GM12878 (cell line): ENCODE measurements around the gene GMPR2. TPM values are rescaled to one million over a fixed set of nuclear protein-coding genes. Genes with fewer than 3 reads are reported as not detected.

Experiments used
- ATAC-seq: fragments of 200-7000 bp; cut with Tn5 transposase; 3 replicates; pipeline ENCODE4 v1.9.1; 2020; ENCODE audit warnings: mild to moderate bottlenecking, moderate library complexity
- BruUV-seq: library from RNA; stranded (reverse); fragments of 400-500 nt; replicated peaks from 2 replicates; lab custom pipeline; 2021; lab: Mats Ljungman, UMichigan
- CTCF ChIA-PET: fragments of 300-600 bp; sonication (Branson Sonifier 250); formaldehyde crosslinking; extraction: SDS; loops from one replicate; lab custom pipeline; 2021; ENCODE audit warnings: inconsistent platforms; lab: Yijun Ruan, JAX
- POLR2A ChIA-PET: fragments of 350-600 bp; formaldehyde crosslinking; extraction: SDS; loops from one replicate; lab custom pipeline; 2021; ENCODE audit warnings: inconsistent platforms; lab: Charles Lee
- RAD21 ChIA-PET: fragments of 300-600 bp; sonication (Branson Sonifier 250); formaldehyde crosslinking; loops from one replicate; lab custom pipeline; 2023; ENCODE audit warnings: antibody characterized with exemption; ENCODE audit not compliant: unreplicated experiment; lab: Charles Lee
- SMC1A ChIA-PET: fragments of 300-600 bp; sonication (Branson Sonifier 250); formaldehyde crosslinking; loops from one replicate; lab custom pipeline; 2023; ENCODE audit not compliant: unreplicated experiment, uncharacterized antibody; lab: Charles Lee
- DNase-seq: peaks from one replicate; pipeline ENCODE4 v3.0.0-alpha.2; 2011; ENCODE audit warnings: low read depth, low spot score
- FAIRE-seq: peaks from 3 replicates; lab custom pipeline; 2011; peaks lifted over from hg19 to GRCh38; lab: Jason Lieb, UNC
- H2AFZ ChIP-seq: 2 replicates; pipeline ENCODE4 v1.6.0; 2011; ENCODE audit warnings: low read depth, low read length, control low read depth; ENCODE audit not compliant: control insufficient read depth
- H3K27ac ChIP-seq: 2 replicates; pipeline ENCODE4 v1.5.1; 2011; ENCODE audit warnings: control low read depth; ENCODE audit not compliant: control insufficient read depth, insufficient read depth
- H3K27me3 ChIP-seq, 2 experiments: replicated peaks in 1 of 2; 2 replicates each; pipeline versions ENCODE4 v1.6.0 to v1.6.1; 2011; ENCODE audit warnings: low read length in 1 of 2; ENCODE audit not compliant: control insufficient read depth in 2 of 2, insufficient read depth in 2 of 2
- H3K36me3 ChIP-seq, 2 experiments: 2 replicates each; pipeline ENCODE4 v1.5.1; 2011; ENCODE audit warnings: low read length in 1 of 2; ENCODE audit not compliant: control insufficient read depth in 2 of 2, insufficient read depth in 2 of 2
- H3K4me1 ChIP-seq: 2 replicates; pipeline ENCODE4 v1.6.1; 2011; ENCODE audit warnings: mild to moderate bottlenecking, low read length, moderate library complexity, mixed read lengths; ENCODE audit not compliant: control insufficient read depth, insufficient read depth
- H3K4me2 ChIP-seq: 2 replicates; pipeline ENCODE4 v1.6.0; 2011; ENCODE audit warnings: control low read depth; ENCODE audit not compliant: control insufficient read depth, insufficient read depth
- H3K4me3 ChIP-seq: fragments of 200-600 bp; sonication (generic); 2 replicates; pipeline ENCODE4 v1.5.1; 2016
- H3K79me2 ChIP-seq: 2 replicates; pipeline ENCODE4 v1.6.0; 2011; ENCODE audit warnings: low read length; ENCODE audit not compliant: control insufficient read depth, insufficient read depth
- H3K9ac ChIP-seq: 2 replicates; pipeline ENCODE4 v1.8.0; 2011; ENCODE audit warnings: low read length, control low read depth, mixed read lengths; ENCODE audit not compliant: control insufficient read depth, insufficient read depth
- H3K9me3 ChIP-seq: replicated peaks from 3 replicates; pipeline ENCODE4 v1.5.1; 2011; ENCODE audit warnings: mild to moderate bottlenecking, low read length; ENCODE audit not compliant: control insufficient read depth, insufficient read depth
- H4K20me1 ChIP-seq: 2 replicates; pipeline ENCODE4 v1.6.0; 2011; ENCODE audit not compliant: control insufficient read depth, insufficient read depth
- BCLAF1 ChIP-seq: fragments of 450-650 bp; IDR thresholded peaks from 2 replicates; pipeline ENCODE4 v1.6.1; 2017; ENCODE audit warnings: antibody characterized with exemption, mild to moderate bottlenecking, moderate library complexity
- CBX3 ChIP-seq: fragments of 200-600 bp; sonication (generic); IDR thresholded peaks from 2 replicates; pipeline ENCODE4 v1.6.1; 2016; ENCODE audit warnings: low read depth, borderline replicate concordance
- ELK1 ChIP-seq: IDR thresholded peaks from 2 replicates; pipeline ENCODE4 v1.6.1; 2012; ENCODE audit warnings: low read depth, low read length, improper control_type of control experiment
- FOXK2 ChIP-seq: fragments of 450-650 bp; IDR thresholded peaks from 2 replicates; pipeline ENCODE4 v1.6.1; 2017; ENCODE audit warnings: mild to moderate bottlenecking, moderate library complexity
- MEF2A ChIP-seq: IDR thresholded peaks from 2 replicates; pipeline ENCODE4 v1.6.1; 2011; ENCODE audit warnings: low read depth, mild to moderate bottlenecking, low read length, moderate library complexity; ENCODE audit not compliant: insufficient read depth
- MLLT1 ChIP-seq: fragments of 450-650 bp; IDR thresholded peaks from 2 replicates; pipeline ENCODE4 v1.6.1; 2016; ENCODE audit warnings: mild to moderate bottlenecking
- NFIC ChIP-seq: IDR thresholded peaks from 2 replicates; pipeline ENCODE4 v1.6.1; 2012; ENCODE audit warnings: low read depth, mild to moderate bottlenecking, inconsistent platforms, low read length, moderate library complexity
- NFYB ChIP-seq: IDR thresholded peaks from 2 replicates; pipeline ENCODE4 v1.6.1; 2011; ENCODE audit warnings: low read depth, mild to moderate bottlenecking, low read length, improper control_type of control experiment, moderate library complexity; ENCODE audit not compliant: insufficient read depth
- NR2C2 ChIP-seq: IDR thresholded peaks from 2 replicates; pipeline ENCODE4 v1.6.1; 2011; ENCODE audit warnings: borderline replicate concordance, low read depth; ENCODE audit not compliant: control insufficient read depth, insufficient read length
- PBX3 ChIP-seq: IDR thresholded peaks from 2 replicates; pipeline ENCODE4 v1.6.1; 2011; ENCODE audit warnings: mild to moderate bottlenecking, low read depth, low read length, moderate library complexity; ENCODE audit not compliant: insufficient replicate concordance
- POLR2AphosphoS2 ChIP-seq: IDR thresholded peaks from 2 replicates; pipeline ENCODE4 v1.6.1; 2011; ENCODE audit warnings: low read depth, mild to moderate bottlenecking, low read length, improper control_type of control experiment, moderate library complexity
- POU2F2 ChIP-seq: IDR thresholded peaks from 3 replicates; pipeline ENCODE4 v1.6.1; 2011; ENCODE audit warnings: low read depth, mild to moderate bottlenecking, low read length, borderline replicate concordance
- SMAD1 ChIP-seq: fragments of 450-650 bp; IDR thresholded peaks from 2 replicates; pipeline ENCODE4 v1.6.1; 2018; ENCODE audit warnings: mild to moderate bottlenecking, low read depth; ENCODE audit not compliant: partially characterized antibody
- SMARCA5 ChIP-seq: fragments of 450-650 bp; IDR thresholded peaks from 2 replicates; pipeline ENCODE4 v1.6.1; 2017; ENCODE audit warnings: mild to moderate bottlenecking
- SUPT20H ChIP-seq: IDR thresholded peaks from 2 replicates; pipeline ENCODE4 v1.6.1; 2011; ENCODE audit warnings: low read depth, mild to moderate bottlenecking, low read length, moderate library complexity, borderline replicate concordance; ENCODE audit not compliant: control insufficient read depth
- ZNF622 ChIP-seq: fragments of 450-650 bp; IDR thresholded peaks from 2 replicates; pipeline ENCODE4 v1.6.1; 2017; ENCODE audit warnings: mild to moderate bottlenecking, inconsistent platforms
- ZZZ3 ChIP-seq: IDR thresholded peaks from 2 replicates; pipeline ENCODE4 v1.6.1; 2011; ENCODE audit warnings: low read depth; ENCODE audit not compliant: control insufficient read depth, insufficient read length
- WGBS: methylation state at CpG from one replicate; pipeline ENCODE4 v1.1.6; 2016; ENCODE audit warnings: low lambda C conversion rate; ENCODE audit not compliant: insufficient replicate concordance, insufficient coverage; ENCODE audit errors: missing lambda C conversion rate; 5-methylcytosine and 5-hydroxymethylcytosine counted together
- in situ Hi-C: fragments of 300-500 bp; cut with MboI; formaldehyde crosslinking; loops from 9 replicates; pipeline ENCODE4 v1.14.3; 2018; ENCODE audit warnings: mixed read lengths
- intact Hi-C: fragments of 100-400 bp; cut with micrococcal nuclease; formaldehyde crosslinking; loops from one replicate; pipeline ENCODE4 v1.14.2; 2022; ENCODE audit not compliant: unreplicated experiment
- polyA plus RNA-seq, 11 experiments: library from polyadenylated mRNA; depleted of rRNA in 4 of 11; unstranded in 6 of 11; stranded (reverse) in 5 of 11; fragments of >200 nt; fragmentation: Nextera tagmentation in 4 of 11; fragmentation: Illumina TruSeq in 1 of 11; extraction: Ambion mirVana in 4 of 11; extraction: Trizol in 1 of 11; gene quantifications; 1 replicate in 1 of 11; 2 replicates in 10 of 11; pipeline versions ENCODE4 v1.2.1 to v1.2.3, GENCODE V29; 2011 to 2016; ENCODE audit warnings: inconsistent platforms in 2 of 11, missing spikeins in 2 of 11, low read depth in 1 of 11
- total RNA-seq, 4 experiments: library from RNA; depleted of rRNA in 3 of 4; stranded (reverse); fragments of >200 nt in 3 of 4; fragmentation: Illumina TruSeq in 1 of 4; extraction: Trizol in 1 of 4; gene quantifications; 2 replicates each; pipeline versions ENCODE4 v1.2.1 to v1.2.3, GENCODE V29; 2013 to 2021

The GMPR2 gene
- total and polyA plus RNA-seq, 10 of the 15 experiments (the other 5 are each of a cell fraction or from before 2014, with no cell fraction given) = 55.1 to 80.3 (median 61.5) TPM

GRCh38 chr14:24224618-24225071, 8.1 kb upstream of the GMPR2 start:
- no peaks in the 10 kb centered on the region for H3K9me3 ChIP-seq
- no peaks in the 10 kb centered on the region for H4K20me1 ChIP-seq
- no peak overlapping the region for H2AFZ ChIP-seq
- ChIA-PET SMC1A (no interaction called here), POLR2A (interaction anchor here (0.6 to 1.5 kb wide), 3 partner anchors 14 to 41 kb away, joined by 3 read pairs; no protein-coding TSS in a partner anchor), RAD21 (interaction anchor here (1.2 kb wide), 1 partner anchor 62 kb away, joined by 3 read pairs; no protein-coding TSS in a partner anchor), CTCF (interaction anchor here (1.4 kb wide), 1 partner anchor 9 kb away, joined by 4 read pairs; the partner anchor contains the start of gene MDP1)
- BruUV-seq = no TSS peak
- ATAC-seq (no peak), DNase-seq (no peak), FAIRE-seq (no peak)
- whole genome bisulfite sequencing = 89% methylated on average over 7 of the region's 7 CpGs
- in situ Hi-C loops = no loop called here
- H3K4me1 ChIP-seq = no peaks in the 10 kb centered on the region
- no peak overlapping the region for H3K4me2 ChIP-seq
- no peak overlapping the region for H3K27ac ChIP-seq
- no peaks in the 10 kb centered on the region for H3K27me3 ChIP-seq
- H3K9ac ChIP-seq = no peak overlapping the region
- H3K36me3 ChIP-seq = no peaks in the 10 kb centered on the region; a peak in 2 of 4 replicates
- H3K4me3 ChIP-seq = no peak overlapping the region
- peaks cover 7% of the 10 kb centered on the region for H3K79me2 ChIP-seq
- intact Hi-C loops = no loop called here
- TF ChIP-seq ZZZ3 = no peak
- no peak for TF ChIP-seq ELK1
- TF ChIP-seq SUPT20H = no peak
- TF ChIP-seq CBX3 = no peak
- TF ChIP-seq POU2F2 = no peak
- TF ChIP-seq NR2C2 = no peak
- TF ChIP-seq NFIC = no peak
- no peak for TF ChIP-seq SMARCA5
- TF ChIP-seq SMAD1 = no peak
- TF ChIP-seq NFYB = no peak
- TF ChIP-seq PBX3 = no peak
- TF ChIP-seq POLR2AphosphoS2 = no peak
- TF ChIP-seq BCLAF1 = no peak
- no peak for TF ChIP-seq MLLT1
- TF ChIP-seq FOXK2 = no peak
- no peak for TF ChIP-seq ZNF622
- no peak for TF ChIP-seq MEF2A
